HUES64 (cell line): Measurements from ENCODE around the gene XPR1.
"Not testable (repeated sequence)": the region's sequence is repeated elsewhere in the genome, so short reads cannot be mapped to it uniquely, and the experiment has no call there.

Source experiments
- H3K27ac ChIP-seq: 2 replicates; pipeline ENCODE4 v1.7.0; 2013; ENCODE audit warnings: low read depth, low read length, inconsistent platforms
- H3K27me3 ChIP-seq: 2 replicates; pipeline ENCODE4 v1.6.1; 2013; ENCODE audit warnings: mild to moderate bottlenecking, low read length; ENCODE audit not compliant: insufficient read depth
- H3K36me3 ChIP-seq: 2 replicates; pipeline ENCODE4 v1.6.1; 2013; ENCODE audit warnings: mild to moderate bottlenecking, low read length; ENCODE audit not compliant: insufficient read depth
- H3K4me1 ChIP-seq: 2 replicates; pipeline ENCODE4 v1.6.1; 2013; ENCODE audit warnings: mild to moderate bottlenecking, low read length, moderate library complexity; ENCODE audit not compliant: insufficient read depth
- H3K4me3 ChIP-seq: 2 replicates; pipeline ENCODE4 v1.5.1; 2013; ENCODE audit warnings: mild to moderate bottlenecking, low read length, moderate library complexity
- H3K9ac ChIP-seq: 2 replicates; pipeline ENCODE4 v1.6.1; 2013; ENCODE audit warnings: mild to moderate bottlenecking, low read depth, low read length
- H3K9me3 ChIP-seq: 2 replicates; pipeline ENCODE4 v1.6.1; 2013; ENCODE audit warnings: low read depth, low read length; ENCODE audit not compliant: insufficient read depth
- WGBS: fragments of 150-250, 120-280 bp; methylation state at CpG from one replicate; pipeline ENCODE4 v1.1.7; 2013; ENCODE audit warnings: missing lambda C conversion rate; 5-methylcytosine and 5-hydroxymethylcytosine counted together

XPR1 gene

GRCh38 chr1:180724055-180724454 lies 92.2 kb downstream of the XPR1 start:
- H3K9ac ChIP-seq, result no peak overlapping the region
- no peak overlapping the region for H3K4me3 ChIP-seq
- no peaks in the 10 kb centered on the region for H3K27me3 ChIP-seq
- no peaks in the 10 kb centered on the region for H3K4me1 ChIP-seq
- H3K36me3 ChIP-seq, result no peaks in the 10 kb centered on the region
- no peaks in the 10 kb centered on the region for H3K9me3 ChIP-seq
- no CpG with 5 or more reads among the region's 1 CpG for WGBS
- no peak overlapping the region for H3K27ac ChIP-seq

DNA sequence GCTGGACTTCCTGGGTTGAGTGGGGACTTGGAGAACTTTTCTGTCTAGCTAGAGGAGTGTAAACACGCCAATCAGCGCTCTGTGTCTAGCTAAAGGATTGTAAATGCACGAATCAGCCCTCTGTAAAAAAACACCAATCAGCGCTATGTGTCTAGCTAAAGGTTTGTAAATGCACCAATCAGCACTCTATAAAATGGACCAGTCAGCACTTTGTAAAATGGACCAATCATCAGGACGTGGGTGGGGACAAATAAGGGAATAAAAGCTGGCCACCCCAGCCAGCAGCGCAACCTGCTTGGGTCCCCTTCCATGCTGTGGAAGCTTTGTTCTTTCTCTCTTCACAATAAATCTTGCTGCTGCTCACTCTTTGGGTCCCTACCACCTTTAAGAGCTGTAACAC lies 94.2 kb downstream of the XPR1 start:
- H3K4me1 ChIP-seq, H3K27ac ChIP-seq, H3K4me3 ChIP-seq, H3K36me3 ChIP-seq, H3K9ac ChIP-seq, H3K27me3 ChIP-seq: not testable (repeated sequence)
- WGBS, result 97% methylated on average over 6 of the region's 6 CpGs
- H3K9me3 ChIP-seq, result peaks cover 14% of the 10 kb centered on the region; the same call in 1 of the 2 replicates

- H3K36me3 ChIP-seq, H3K27me3 ChIP-seq, H3K4me1 ChIP-seq, H3K4me3 ChIP-seq, H3K9ac ChIP-seq, H3K27ac ChIP-seq: not testable (repeated sequence)
- peaks cover 21% of the 10 kb centered on the region; the same call in 1 of the 2 replicates for H3K9me3 ChIP-seq
- 92% methylated on average over 2 of the region's 3 CpGs for WGBS
Observed at GRCh38 chr1:180727751-180728150, 95.9 kb downstream of the XPR1 start.

DNA sequence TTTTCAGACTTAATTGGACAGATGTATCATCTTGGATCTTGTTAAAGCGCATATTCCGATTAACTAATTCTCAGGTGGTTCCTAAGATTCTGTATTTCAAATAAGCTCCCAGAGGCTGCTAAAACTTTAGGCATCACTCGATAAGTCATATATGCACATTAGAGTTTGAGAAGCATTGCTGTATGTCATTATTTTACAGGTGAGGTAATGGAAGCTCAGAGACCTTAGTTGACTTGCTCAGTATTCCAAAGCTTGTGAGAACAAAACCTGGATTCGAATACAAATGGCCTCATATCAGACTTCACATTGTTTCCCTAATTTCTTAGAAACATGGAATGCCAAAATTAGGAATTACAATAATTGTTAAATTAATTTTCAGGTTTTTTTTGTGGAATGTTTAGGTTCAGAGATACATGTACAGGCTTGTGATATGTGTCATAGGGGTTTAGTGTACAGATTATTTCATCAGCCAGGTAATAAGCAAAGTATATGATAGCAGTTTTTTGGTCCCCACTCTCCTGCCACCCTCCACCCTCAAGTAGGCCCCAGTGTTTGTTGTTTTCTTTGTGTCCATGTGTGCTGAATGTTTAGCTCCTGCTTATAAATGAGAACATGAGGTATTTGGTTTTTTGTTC lies 96.8 kb downstream of the XPR1 start:
- Histone ChIP-seq H3K4me3 (no peak overlapping the region), H3K27me3 (no peaks in the 10 kb centered on the region), H3K9me3 (peaks cover 24% of the 10 kb centered on the region; the same call in 1 of the 2 replicates), H3K4me1 (no peaks in the 10 kb centered on the region), H3K9ac (no peak overlapping the region), H3K27ac (no peak overlapping the region), H3K36me3 (no peaks in the 10 kb centered on the region)
- 93% methylated on average over 4 of the region's 4 CpGs for WGBS

GRCh38 chr1:180731131-180731530 lies 99.3 kb downstream of the XPR1 start:
- H3K27me3 ChIP-seq, result no peaks in the 10 kb centered on the region
- no peak overlapping the region for H3K4me3 ChIP-seq
- H3K4me1 ChIP-seq, result no peaks in the 10 kb centered on the region; the same call in 1 of the 2 replicates
- H3K27ac ChIP-seq, result no peak overlapping the region
- H3K36me3 ChIP-seq, result no peaks in the 10 kb centered on the region
- H3K9me3 ChIP-seq, result peaks cover 34% of the 10 kb centered on the region; the same call in 1 of the 2 replicates
- 100% methylated on average over 3 of the region's 4 CpGs for WGBS
- H3K9ac ChIP-seq, result no peak overlapping the region

DNA sequence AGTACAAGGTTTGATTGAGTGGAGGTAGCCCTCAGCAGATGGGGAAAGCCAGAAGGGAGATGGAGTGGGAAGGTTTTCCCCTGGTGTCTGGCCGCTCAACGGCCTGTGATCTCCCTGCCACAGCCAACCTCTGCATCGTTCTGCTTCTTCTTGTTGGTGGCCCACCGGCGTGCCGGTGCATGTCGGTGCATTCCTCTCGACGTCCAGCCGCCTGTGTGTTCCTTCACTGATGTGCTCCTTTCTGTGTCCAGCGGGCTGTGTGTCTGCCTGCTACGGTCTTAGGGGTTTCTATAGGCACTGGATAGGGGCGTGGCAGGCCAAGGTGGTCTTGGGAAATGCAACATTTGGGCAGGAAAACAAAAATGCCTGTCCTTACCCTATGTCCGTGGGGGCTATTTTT lies 101.0 kb downstream of the XPR1 start:
- Histone ChIP-seq H3K27ac (no peak overlapping the region), H3K4me3 (no peak overlapping the region), H3K4me1 (no peaks in the 10 kb centered on the region; the same call in 1 of the 2 replicates), H3K9me3 (peaks cover 34% of the 10 kb centered on the region; the same call in 1 of the 2 replicates), H3K9ac (no peak overlapping the region), H3K27me3 (no peaks in the 10 kb centered on the region), H3K36me3 (no peaks in the 10 kb centered on the region)
- 96% methylated on average over 14 of the region's 14 CpGs for WGBS

DNA sequence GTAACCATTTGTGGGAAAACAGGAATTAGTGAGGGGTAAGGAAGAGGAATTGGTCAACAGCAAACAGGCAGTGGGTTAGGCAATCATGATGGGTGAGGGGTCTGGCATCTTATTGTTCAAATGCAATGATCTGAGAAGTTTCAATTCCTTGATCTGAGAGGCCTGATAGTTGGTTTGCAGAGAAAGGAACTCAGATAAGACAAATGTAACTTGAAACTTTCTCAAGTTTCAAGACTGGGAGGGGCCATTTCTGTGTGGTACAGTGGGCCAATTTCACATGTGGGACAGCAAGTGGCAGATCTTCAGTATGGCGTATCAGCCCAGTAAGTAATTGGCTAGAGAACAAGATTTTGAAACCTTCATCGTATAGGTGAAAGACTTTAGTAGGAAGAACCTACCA lies 102.5 kb downstream of the XPR1 start:
- WGBS, result 95% methylated on average over 2 of the region's 2 CpGs
- no peak overlapping the region for H3K9ac ChIP-seq
- H3K9me3 ChIP-seq, result peaks cover 34% of the 10 kb centered on the region; the same call in 1 of the 2 replicates

GRCh38 chr1:180742663-180743062 lies 110.8 kb downstream of the XPR1 start:
- H3K9me3 ChIP-seq, result peaks cover 9% of the 10 kb centered on the region; the same call in 1 of the 2 replicates
- no peaks in the 10 kb centered on the region for H3K27me3 ChIP-seq
- H3K4me3 ChIP-seq, result no peak overlapping the region
- peaks cover 5% of the 10 kb centered on the region for H3K4me1 ChIP-seq
- no peak overlapping the region for H3K27ac ChIP-seq
- H3K9ac ChIP-seq, result no peak overlapping the region
- H3K36me3 ChIP-seq, result no peaks in the 10 kb centered on the region

More for the DNA sequence above, 102.5 kb downstream of the XPR1 start:
- Histone ChIP-seq H3K27ac (no peak overlapping the region), H3K27me3 (no peaks in the 10 kb centered on the region), H3K4me1 (no peaks in the 10 kb centered on the region; the same call in 1 of the 2 replicates), H3K36me3 (no peaks in the 10 kb centered on the region), H3K4me3 (no peak overlapping the region)

- no peak overlapping the region for H3K27ac ChIP-seq
- no peaks in the 10 kb centered on the region for H3K27me3 ChIP-seq
- no peak overlapping the region for H3K9ac ChIP-seq
- peaks cover 5% of the 10 kb centered on the region for H3K4me1 ChIP-seq
- H3K9me3 ChIP-seq, result peaks cover 9% of the 10 kb centered on the region; the same call in 1 of the 2 replicates
- no peak overlapping the region for H3K4me3 ChIP-seq
- H3K36me3 ChIP-seq, result no peaks in the 10 kb centered on the region
Observed at GRCh38 chr1:180743868-180744267, 112.0 kb downstream of the XPR1 start.

DNA sequence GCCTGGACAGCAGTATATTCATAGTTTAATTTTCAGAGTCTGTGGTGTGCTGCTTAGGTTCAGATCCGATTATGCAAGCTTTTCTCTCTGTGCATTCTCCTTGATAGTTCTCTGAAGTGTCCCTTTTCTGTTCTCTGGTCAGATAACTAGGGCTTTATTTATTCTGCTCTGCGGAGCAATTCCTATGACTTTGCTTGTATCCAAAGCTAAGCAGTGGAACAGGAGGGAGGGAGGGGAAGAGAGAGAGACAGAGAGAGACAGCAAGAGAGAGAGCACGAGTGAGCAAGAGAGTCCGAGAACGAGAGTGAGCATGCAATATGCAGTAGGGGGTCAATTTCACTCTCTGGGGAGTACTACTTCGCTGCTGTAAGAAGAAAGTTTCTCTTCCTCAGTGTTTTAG lies 113.3 kb downstream of the XPR1 start:
- Histone ChIP-seq H3K27me3 (no peaks in the 10 kb centered on the region), H3K27ac (no peak overlapping the region), H3K9ac (no peak overlapping the region), H3K4me1 (peaks cover 5% of the 10 kb centered on the region), H3K9me3 (peaks cover 9% of the 10 kb centered on the region; the same call in 1 of the 2 replicates), H3K4me3 (no peak overlapping the region), H3K36me3 (no peaks in the 10 kb centered on the region)
- WGBS, result 88% methylated on average over 6 of the region's 6 CpGs

DNA sequence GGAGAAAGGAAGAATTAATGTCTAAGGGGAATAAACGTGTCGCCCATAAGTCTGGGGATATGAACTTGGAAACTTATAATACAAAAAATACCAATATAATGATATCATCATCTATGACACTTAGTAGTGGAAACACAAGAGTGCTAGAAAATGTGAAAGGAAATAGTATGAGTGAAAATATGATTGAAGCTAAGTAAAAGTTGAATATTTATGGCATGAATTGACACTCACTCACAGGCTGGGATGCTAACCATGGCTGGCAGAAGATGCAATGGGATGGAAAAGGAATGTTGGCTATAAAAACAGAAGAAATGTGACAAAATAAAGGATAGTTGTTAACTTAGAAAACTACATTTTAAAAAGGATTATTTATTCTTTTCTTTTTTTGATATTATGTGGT lies 120.1 kb downstream of the XPR1 start:
- WGBS, result no CpG with 5 or more reads among the region's 2 CpGs
- H3K4me3 ChIP-seq, result no peak overlapping the region
- no peak overlapping the region for H3K27ac ChIP-seq
- no peak overlapping the region for H3K9ac ChIP-seq
- no peaks in the 10 kb centered on the region for H3K9me3 ChIP-seq
- no peaks in the 10 kb centered on the region for H3K36me3 ChIP-seq
- H3K4me1 ChIP-seq, result peaks cover 4% of the 10 kb centered on the region
- H3K27me3 ChIP-seq, result no peaks in the 10 kb centered on the region

DNA sequence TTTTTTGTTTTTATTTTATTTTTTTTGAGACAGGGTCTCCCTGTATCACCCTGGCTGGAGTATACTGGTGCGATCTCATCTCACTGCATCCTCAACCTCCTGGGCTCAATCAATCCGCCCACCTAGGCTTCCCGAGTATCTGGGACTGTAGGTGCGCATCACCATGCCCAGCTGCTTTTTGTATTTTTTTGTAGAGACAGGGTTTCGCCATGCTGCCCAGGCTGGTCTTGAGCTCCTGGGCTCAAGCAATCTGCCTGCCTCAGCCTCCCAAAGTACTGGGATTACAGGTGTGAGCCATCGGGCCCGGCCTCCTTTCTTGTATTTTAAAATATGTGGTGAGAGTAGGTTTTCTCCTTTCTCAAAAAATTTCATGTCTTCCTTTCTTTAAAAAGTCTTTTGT lies 122.6 kb downstream of the XPR1 start:
- 93% methylated on average over 6 of the region's 7 CpGs for WGBS

More for the DNA sequence above, 122.6 kb downstream of the XPR1 start:
- Histone ChIP-seq H3K27ac (no peak overlapping the region), H3K27me3 (no peaks in the 10 kb centered on the region), H3K9me3 (no peaks in the 10 kb centered on the region), H3K4me1 (no peaks in the 10 kb centered on the region), H3K4me3 (no peak overlapping the region), H3K36me3 (no peaks in the 10 kb centered on the region), H3K9ac (no peak overlapping the region)
